HG02943 (cell line): ENCODE measurements around the gene OSBPL2.

Experiments
- ATAC-seq: cut with Tn5 transposase; IDR thresholded peaks from one replicate; pipeline ENCODE4 v1.9.1; 2021; ENCODE audit warnings: mild to moderate bottlenecking, low read depth, moderate library complexity; ENCODE audit not compliant: unreplicated experiment

Gene OSBPL2

GRCh38 chr20:62246872-62247652 lies 8.7 kb downstream of the OSBPL2 start:
- no peak for ATAC-seq

DNA sequence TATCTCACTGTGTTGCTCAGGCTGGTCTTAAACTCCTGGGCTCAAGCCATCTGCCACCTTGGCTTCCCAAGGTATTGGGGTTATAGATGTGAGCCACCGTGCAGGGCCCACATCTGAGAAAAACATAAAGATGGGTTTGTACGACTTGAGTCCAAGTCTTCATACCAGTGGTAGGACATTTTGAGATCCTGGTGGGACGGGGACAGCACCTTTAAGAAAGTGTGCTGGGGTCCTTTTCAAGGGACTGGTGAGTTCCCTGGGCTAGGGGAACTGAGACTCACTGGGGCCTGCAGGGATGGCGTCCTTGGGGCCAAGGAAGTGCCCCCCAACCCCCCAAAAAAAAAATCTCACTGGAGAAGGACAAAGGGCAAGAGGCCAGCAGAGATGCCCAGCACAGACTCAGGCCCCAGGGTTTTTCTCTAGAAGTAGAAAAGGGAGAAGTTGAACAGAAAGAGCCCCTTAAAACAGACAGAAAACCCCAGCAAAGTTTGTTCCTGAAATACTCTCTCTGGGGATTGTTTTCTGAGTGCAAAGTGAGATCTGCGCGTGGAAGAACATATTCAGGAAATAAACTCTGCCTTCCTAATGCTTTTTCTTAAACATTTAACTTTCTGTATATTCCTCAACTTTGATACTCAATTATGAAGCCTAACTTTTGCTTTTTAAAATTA lies 10.7 kb downstream of the OSBPL2 start:
- no peak for ATAC-seq

GRCh38 chr20:62252342-62252966 lies 14.1 kb downstream of the OSBPL2 start:
- ATAC-seq = no peak

GRCh38 chr20:62253398-62253797 lies 15.1 kb downstream of the OSBPL2 start:
- no peak for ATAC-seq

DNA sequence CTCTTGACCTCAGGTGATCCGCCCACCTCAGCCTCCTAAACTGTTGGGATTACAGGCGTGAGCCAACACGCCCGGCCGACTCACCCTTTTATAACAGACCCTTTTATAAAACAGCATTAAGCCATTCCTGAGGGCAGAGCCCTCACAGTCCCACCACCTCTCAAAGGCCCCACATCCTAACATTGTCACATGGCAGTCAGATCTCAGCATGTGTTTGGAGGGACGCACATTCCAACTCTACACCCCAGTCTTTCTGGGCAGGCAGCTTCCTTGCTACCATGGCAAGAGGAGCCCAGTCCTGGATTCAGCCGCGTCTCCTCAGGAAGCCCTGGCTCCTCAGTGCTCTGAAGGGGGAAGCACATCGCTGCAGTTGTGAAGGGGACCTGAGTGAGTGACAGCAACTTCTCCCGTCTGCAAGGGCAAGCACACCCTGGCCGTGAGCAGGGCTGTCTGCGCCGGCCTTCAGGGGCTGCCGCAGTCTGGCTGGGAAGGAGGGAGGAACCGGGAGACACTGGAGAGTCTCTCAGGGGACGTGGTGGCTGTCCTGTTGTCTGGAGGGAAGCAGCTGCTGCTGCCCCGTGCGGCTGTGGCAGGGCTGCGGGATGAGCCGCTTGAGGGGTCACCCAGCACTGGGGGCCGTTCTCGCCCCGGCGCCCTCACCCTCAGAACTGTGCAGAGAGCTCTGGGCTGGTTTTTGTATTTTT lies 15.9 kb downstream of the OSBPL2 start:
- ATAC-seq = no peak

DNA sequence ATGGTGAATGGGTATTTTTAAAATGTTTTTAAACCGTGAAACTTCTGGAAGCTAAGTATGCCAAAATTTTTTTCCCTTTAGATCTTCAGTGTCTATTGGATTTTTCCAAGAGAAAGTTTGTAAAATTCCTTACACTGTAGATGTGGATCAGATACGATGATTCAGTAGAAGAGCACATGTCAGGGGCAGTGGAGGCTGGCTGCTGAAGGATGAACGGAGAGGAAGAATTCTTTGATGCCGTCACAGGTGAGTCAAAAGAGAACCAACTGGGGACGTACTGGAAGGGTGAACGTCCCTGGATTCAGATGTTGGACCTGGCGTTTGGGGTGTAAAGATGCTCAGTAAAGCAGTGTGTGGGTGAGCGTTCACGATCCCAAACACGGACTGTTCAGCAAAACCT lies 17.7 kb downstream of the OSBPL2 start:
- no peak for ATAC-seq

- ATAC-seq = no peak
Measured at GRCh38 chr20:62258499-62259293, 20.4 kb downstream of the OSBPL2 start.

GRCh38 chr20:62259294-62259565 lies 20.9 kb downstream of the OSBPL2 start:
- no peak for ATAC-seq

DNA sequence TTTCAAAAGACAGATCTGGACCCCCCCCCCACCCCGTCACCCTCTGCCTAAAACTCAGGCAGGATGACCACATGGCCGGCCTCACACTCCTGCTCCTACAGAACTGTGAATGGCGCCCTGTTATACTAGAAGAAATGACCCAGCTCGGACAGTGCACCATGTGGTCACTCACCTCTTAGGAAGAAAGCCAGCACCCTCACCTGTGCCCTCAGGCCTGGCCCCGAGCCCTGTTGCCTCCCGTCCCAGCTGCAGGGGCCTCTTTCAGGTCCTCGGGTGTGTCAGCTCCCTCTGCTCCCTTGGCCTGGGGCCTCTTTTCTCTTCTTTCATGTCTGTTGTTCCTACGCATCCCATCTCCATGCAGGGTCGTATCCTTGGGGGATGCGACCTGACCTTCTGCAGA lies 23.7 kb downstream of the OSBPL2 start:
- no peak for ATAC-seq

DNA sequence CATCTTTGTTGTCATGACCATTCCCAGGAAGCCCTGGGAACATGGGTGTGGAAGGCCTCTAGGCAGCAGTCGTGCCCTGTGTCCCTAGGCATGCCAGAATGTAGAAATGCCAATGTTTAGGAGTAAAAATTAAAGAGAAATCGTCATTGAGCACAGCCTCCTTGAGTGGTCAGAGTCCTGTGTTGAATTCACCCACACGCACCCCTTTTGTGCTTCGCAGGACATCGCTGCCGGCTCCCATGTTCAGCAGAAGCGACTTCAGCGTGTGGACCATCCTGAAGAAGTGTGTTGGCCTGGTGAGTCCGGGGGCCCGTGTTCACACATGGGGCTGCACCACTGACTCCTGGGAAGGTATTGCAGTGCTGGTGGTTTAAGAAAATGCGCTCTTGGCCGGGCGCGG lies 25.1 kb downstream of the OSBPL2 start:
- ATAC-seq = no peak

- ATAC-seq = no peak
Measured at GRCh38 chr20:62265365-62265764, 27.0 kb downstream of the OSBPL2 start.

- ATAC-seq = no peak
Measured at GRCh38 chr20:62266340-62266739, 28.0 kb downstream of the OSBPL2 start.

- no peak for ATAC-seq
Measured at GRCh38 chr20:62266851-62267250, 28.5 kb downstream of the OSBPL2 start.

DNA sequence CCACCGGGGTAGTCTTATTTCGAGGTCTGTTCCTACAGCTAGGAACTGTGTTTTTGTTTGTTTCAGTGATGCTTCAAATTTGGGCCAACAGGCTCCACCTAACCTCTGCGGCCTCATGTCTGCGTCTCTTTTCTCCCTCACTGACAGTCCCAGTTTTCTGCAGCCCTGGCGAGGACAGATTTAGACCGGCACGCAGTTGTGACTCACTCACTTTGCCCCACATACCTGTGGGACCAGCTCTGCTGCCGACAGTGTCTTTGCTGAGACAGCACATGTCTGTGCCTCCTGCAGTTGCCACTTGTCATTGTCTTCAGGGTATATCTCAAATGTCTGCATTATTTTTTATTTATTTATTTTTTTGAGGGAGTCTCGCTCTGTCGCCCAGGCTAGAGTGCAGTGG lies 29.2 kb downstream of the OSBPL2 start:
- no peak for ATAC-seq

DNA sequence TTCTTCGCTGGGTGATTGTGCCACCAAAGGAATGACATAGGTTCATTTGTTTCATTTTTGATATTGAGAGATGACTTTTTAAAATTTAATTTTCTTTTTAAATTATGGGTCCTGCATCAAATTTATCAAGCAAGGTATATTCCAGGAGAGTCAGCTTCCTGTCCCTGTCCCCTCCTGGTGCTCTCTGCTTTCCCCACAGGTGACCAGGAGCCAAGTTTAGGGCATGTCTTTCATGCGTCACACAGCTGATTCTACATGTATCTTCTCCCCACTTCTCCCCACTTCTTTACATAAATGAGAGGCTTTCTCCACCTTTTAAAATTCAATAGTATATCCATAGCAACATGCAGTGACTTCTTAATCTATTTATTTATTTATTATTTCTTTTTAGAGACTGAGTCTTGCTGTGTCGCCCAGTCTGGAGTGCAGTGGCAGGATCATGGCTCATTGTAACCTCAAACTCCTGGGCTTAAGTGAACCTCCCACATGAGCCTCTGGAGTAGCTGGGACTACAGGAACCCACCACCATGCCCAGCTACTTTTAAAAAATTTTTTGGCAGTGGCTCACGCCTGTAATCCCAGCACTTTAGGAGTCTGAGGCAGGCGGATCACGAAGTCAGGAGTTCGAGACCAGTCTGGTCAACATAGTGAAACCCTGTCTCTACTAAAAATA lies 30.0 kb downstream of the OSBPL2 start:
- ATAC-seq = no peak

GRCh38 chr20:62269378-62269777 lies 31.1 kb downstream of the OSBPL2 start:
- ATAC-seq = no peak

DNA sequence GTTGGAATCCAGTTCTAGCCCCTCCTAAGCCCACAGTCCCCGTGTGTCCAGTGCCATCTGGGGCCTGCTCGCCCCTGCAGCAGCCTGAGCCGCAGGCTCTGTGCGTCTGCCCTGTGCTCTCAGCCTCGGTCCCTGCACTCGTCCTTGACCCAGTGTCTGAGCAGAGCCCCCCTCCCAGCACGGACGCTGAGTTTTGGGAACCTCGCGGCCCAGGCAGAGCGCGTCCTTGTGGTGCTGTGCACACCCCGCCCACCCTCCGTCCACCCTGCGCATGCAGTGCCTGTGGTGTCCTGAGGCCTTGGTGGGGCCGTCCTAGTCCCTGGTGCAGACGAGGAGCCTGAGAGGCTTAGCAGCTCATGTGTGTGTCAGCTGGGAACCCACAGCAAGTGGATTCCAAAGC lies 31.6 kb downstream of the OSBPL2 start:
- ATAC-seq = no peak

- no peak for ATAC-seq
Measured at GRCh38 chr20:62272200-62272599, 33.9 kb downstream of the OSBPL2 start.

GRCh38 chr20:62273416-62273815 lies 35.1 kb downstream of the OSBPL2 start:
- no peak for ATAC-seq

GRCh38 chr20:62274332-62274950 lies 36.1 kb downstream of the OSBPL2 start:
- ATAC-seq = no peak
